Caco-2 (cell line): ENCODE measurements around the gene POLA1. TPM values are rescaled to one million over a fixed set of nuclear protein-coding genes. Genes with fewer than 3 reads are reported as not detected.

Experiments used
- BruUV-seq: library from RNA; stranded (reverse); fragments of 400-500 nt; replicated peaks from 2 replicates; lab custom pipeline; 2021; lab: Mats Ljungman, UMichigan
- CTCF ChIA-PET: fragments of 300-600 bp; sonication (Branson Sonifier 250); formaldehyde crosslinking; loops from one replicate; lab custom pipeline; 2022; ENCODE audit warnings: antibody characterized with exemption; lab: Charles Lee
- POLR2A ChIA-PET: fragments of 300-600 bp; sonication (Branson Sonifier 250); formaldehyde crosslinking; loops from one replicate; lab custom pipeline; 2022; ENCODE audit warnings: antibody characterized with exemption; lab: Charles Lee
- DNase-seq, 2 experiments: peaks; one replicate each; pipeline versions ENCODE4 v3.0.0 to v3.0.0-alpha.2; 2020 to 2022
- H3K27me3 ChIP-seq: replicated peaks from 2 replicates; pipeline ENCODE4 v1.6.0; 2011; ENCODE audit warnings: low read length; ENCODE audit not compliant: control insufficient read depth, insufficient read depth
- H3K36me3 ChIP-seq: 2 replicates; pipeline ENCODE4 v1.5.1; 2011; ENCODE audit warnings: low read length; ENCODE audit not compliant: control insufficient read depth, insufficient read depth
- H3K4me1 ChIP-seq: fragments of 250-450 bp; sonication (Bioruptor Pico); 2 replicates; pipeline ENCODE4 v1.5.1; 2020; ENCODE audit warnings: mild to moderate bottlenecking
- H3K4me3 ChIP-seq: 2 replicates; pipeline ENCODE4 v1.5.1; 2011; ENCODE audit warnings: low read depth, mild to moderate bottlenecking, control low read depth, low read length
- H3K9me3 ChIP-seq: fragments of 250-450 bp; sonication (Bioruptor Pico); 2 replicates; pipeline ENCODE4 v1.5.1; 2020; ENCODE audit warnings: mild to moderate bottlenecking, moderate library complexity
- H3K27ac Mint-ChIP-seq: one replicate; pipeline ENCODE4 v1.8.0; 2022; ENCODE audit warnings: mixed read lengths; ENCODE audit not compliant: unreplicated experiment
- H3K27me3 Mint-ChIP-seq: one replicate; pipeline ENCODE4 v1.8.0; 2022; ENCODE audit warnings: mixed read lengths; ENCODE audit not compliant: insufficient read depth, unreplicated experiment
- H3K36me3 Mint-ChIP-seq: one replicate; pipeline ENCODE4 v1.8.0; 2022; ENCODE audit warnings: mild to moderate bottlenecking, mixed read lengths; ENCODE audit not compliant: insufficient read depth, unreplicated experiment
- H3K4me1 Mint-ChIP-seq: one replicate; pipeline ENCODE4 v1.8.0; 2022; ENCODE audit warnings: low read depth, mixed read lengths; ENCODE audit not compliant: unreplicated experiment
- H3K4me3 Mint-ChIP-seq: one replicate; pipeline ENCODE4 v1.8.0; 2022; ENCODE audit warnings: mild to moderate bottlenecking, moderate library complexity, mixed read lengths; ENCODE audit not compliant: unreplicated experiment
- H3K9me3 Mint-ChIP-seq: one replicate; pipeline ENCODE4 v1.8.0; 2022; ENCODE audit warnings: mixed read lengths; ENCODE audit not compliant: unreplicated experiment
- CTCF ChIP-seq, 2 experiments: fragments of 200-600 bp in 1 of 2; IDR thresholded peaks; 1 replicate in 1 of 2; 2 replicates in 1 of 2; pipeline versions ENCODE4 v1.5.1 to v1.8.0; 2011 to 2022; ENCODE audit warnings: antibody characterized with exemption in 1 of 2, control low read depth in 1 of 2, inconsistent platforms in 1 of 2, low read depth in 1 of 2, low read length in 1 of 2, mild to moderate bottlenecking in 1 of 2, moderate library complexity in 1 of 2; ENCODE audit not compliant: insufficient read depth in 1 of 2, severe bottlenecking in 1 of 2, unreplicated experiment in 1 of 2
- intact Hi-C: fragments of 100-400 bp; cut with micrococcal nuclease; formaldehyde crosslinking; loops from one replicate; pipeline ENCODE4 v1.10.0; 2022; ENCODE audit not compliant: unreplicated experiment
- total RNA-seq: library from RNA; stranded (reverse); gene quantifications from 2 replicates; pipeline ENCODE4 v1.2.3, GENCODE V29; 2022

POLA1 gene
- total RNA-seq, 1 experiment from 2014 or later = 23.5 TPM

DNA sequence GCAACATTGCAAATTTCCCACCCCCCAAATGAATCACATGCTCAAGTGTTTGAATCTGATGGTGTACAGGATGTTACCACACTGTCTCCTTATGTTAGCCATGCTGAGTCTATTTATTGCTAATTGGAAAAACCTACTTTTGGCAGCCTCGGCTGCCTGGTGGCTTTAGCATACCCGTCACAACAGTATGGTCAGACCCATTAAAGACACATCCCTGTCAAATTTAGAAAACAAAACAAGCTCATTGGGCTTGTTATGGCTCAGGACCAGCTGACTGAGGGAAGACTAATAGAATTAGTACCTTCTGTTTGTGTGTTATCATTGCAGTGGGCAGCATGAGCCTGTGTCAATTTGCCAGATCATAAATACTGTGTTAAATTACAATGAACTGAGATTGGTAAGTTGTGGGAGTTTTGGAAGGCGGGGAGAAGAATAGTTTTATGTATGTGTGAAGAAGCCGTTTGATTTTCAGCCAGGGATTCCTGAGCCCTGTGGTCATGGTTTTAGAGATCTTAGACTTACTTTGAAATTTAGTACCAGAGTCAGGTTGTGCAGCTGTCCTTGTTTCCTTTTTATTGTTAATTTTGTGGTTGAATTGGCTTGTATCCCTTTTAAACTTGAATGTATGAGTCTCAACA is 66.8 kb downstream of the POLA1 start:
- H3K4me1 ChIP-seq = no peaks in the 10 kb centered on the region
- no peaks in the 10 kb centered on the region for H3K36me3 ChIP-seq
- Mint-ChIP-seq H3K4me1 (no peaks in the 10 kb centered on the region), H3K27ac (peak overlapping the region; percentile 24), H3K4me3 (no peak overlapping the region), H3K9me3 (no peaks in the 10 kb centered on the region), H3K36me3 (peaks cover 38% of the 10 kb centered on the region), H3K27me3 (no peaks in the 10 kb centered on the region)
- intact Hi-C loops = no loop called here
- CTCF ChIA-PET = no interaction called here
- no TSS peak for BruUV-seq
- no peak overlapping the region for H3K4me3 ChIP-seq
- no peaks in the 10 kb centered on the region for H3K9me3 ChIP-seq
- DNase-seq = no peak
- H3K27me3 ChIP-seq = no peaks in the 10 kb centered on the region
- TF ChIP-seq CTCF (IDR thresholded peaks at IDR 0.05; ENCODE audit: insufficient read depth in 1 of 2, low read depth in 1 of 2, low read length in 1 of 2, severe bottlenecking in 1 of 2, unreplicated experiment in 1 of 2) = no peak
- POLR2A ChIA-PET = no interaction called here

DNA sequence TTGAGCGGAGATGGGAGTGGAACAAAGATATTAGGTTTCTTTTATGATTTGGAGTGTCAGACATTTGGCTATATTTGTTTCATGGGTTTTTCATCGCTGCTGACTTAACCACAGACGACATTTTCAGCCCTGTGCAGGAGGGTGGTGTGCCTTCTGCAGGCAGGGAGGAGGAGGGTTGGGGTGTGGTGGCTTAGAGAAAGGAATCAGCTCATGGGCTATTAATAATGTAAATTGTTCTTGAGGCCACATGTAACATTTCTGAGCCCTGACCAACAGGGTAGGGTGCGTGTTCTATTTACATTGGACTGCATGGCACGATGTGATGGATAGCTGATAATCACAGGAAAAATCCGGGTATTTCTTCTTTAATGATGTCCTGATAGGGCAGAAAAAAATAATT is 67.6 kb downstream of the POLA1 start:
- no peaks in the 10 kb centered on the region for H3K4me1 Mint-ChIP-seq
- no peak for TF ChIP-seq CTCF (IDR thresholded peaks at IDR 0.05; ENCODE audit: insufficient read depth in 1 of 2, low read depth in 1 of 2, low read length in 1 of 2, severe bottlenecking in 1 of 2, unreplicated experiment in 1 of 2)
- no peak for DNase-seq
- Histone ChIP-seq H3K9me3 (no peaks in the 10 kb centered on the region), H3K4me1 (no peaks in the 10 kb centered on the region), H3K36me3 (no peaks in the 10 kb centered on the region), H3K4me3 (no peak overlapping the region), H3K27me3 (no peaks in the 10 kb centered on the region)
- H3K4me3 Mint-ChIP-seq = no peak overlapping the region
- no peaks in the 10 kb centered on the region for H3K27me3 Mint-ChIP-seq
- no peak overlapping the region for H3K27ac Mint-ChIP-seq
- POLR2A ChIA-PET = no interaction called here
- no TSS peak for BruUV-seq
- H3K9me3 Mint-ChIP-seq = no peaks in the 10 kb centered on the region
- peaks cover 34% of the 10 kb centered on the region for H3K36me3 Mint-ChIP-seq
- intact Hi-C loops = no loop called here
- CTCF ChIA-PET = no interaction called here

DNA sequence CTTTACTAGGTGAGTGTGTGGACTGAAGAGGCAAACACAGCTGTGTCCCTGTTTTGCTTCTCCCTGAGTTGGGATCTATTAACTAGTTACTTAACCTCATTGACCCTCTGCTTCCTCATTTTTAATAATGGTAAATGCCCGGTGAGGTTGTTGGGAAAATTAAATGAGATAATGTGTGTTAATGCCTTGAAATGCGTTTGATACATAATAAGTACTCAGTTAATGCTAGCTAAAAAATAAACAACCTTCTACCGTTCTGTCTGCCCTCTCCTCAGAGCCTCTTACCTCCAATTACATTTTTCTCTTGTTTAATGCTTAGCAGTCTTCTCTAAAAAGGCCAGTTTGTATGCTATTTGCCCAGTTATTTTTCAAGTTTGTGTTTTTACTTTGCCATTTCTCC is 70.3 kb downstream of the POLA1 start:
- no peak overlapping the region for H3K4me3 Mint-ChIP-seq
- intact Hi-C loops = no loop called here
- BruUV-seq = no TSS peak
- no peaks in the 10 kb centered on the region for H3K27me3 Mint-ChIP-seq
- Histone ChIP-seq H3K4me3 (no peak overlapping the region), H3K36me3 (no peaks in the 10 kb centered on the region), H3K4me1 (no peaks in the 10 kb centered on the region), H3K9me3 (no peaks in the 10 kb centered on the region), H3K27me3 (no peaks in the 10 kb centered on the region)
- H3K36me3 Mint-ChIP-seq = peaks cover 34% of the 10 kb centered on the region
- H3K9me3 Mint-ChIP-seq = no peaks in the 10 kb centered on the region
- H3K27ac Mint-ChIP-seq = no peak overlapping the region
- TF ChIP-seq CTCF (IDR thresholded peaks at IDR 0.05; ENCODE audit: insufficient read depth in 1 of 2, low read depth in 1 of 2, low read length in 1 of 2, severe bottlenecking in 1 of 2, unreplicated experiment in 1 of 2) = no peak
- ChIA-PET CTCF (no interaction called here), POLR2A (no interaction called here)
- DNase-seq = no peak
- H3K4me1 Mint-ChIP-seq = no peaks in the 10 kb centered on the region
